Activated naive CD4-positive, alpha-beta T cell (primary cell): ENCODE data around the gene CAB39L.
A peak's percentile ranks its signal among the peaks of the same experiment; 100 is the strongest.

Source experiments
- DNase-seq, 4 experiments: peaks; one replicate each; lab custom pipeline; 2025; lab: John Stamatoyannopoulos, UW

CAB39L gene

DNA sequence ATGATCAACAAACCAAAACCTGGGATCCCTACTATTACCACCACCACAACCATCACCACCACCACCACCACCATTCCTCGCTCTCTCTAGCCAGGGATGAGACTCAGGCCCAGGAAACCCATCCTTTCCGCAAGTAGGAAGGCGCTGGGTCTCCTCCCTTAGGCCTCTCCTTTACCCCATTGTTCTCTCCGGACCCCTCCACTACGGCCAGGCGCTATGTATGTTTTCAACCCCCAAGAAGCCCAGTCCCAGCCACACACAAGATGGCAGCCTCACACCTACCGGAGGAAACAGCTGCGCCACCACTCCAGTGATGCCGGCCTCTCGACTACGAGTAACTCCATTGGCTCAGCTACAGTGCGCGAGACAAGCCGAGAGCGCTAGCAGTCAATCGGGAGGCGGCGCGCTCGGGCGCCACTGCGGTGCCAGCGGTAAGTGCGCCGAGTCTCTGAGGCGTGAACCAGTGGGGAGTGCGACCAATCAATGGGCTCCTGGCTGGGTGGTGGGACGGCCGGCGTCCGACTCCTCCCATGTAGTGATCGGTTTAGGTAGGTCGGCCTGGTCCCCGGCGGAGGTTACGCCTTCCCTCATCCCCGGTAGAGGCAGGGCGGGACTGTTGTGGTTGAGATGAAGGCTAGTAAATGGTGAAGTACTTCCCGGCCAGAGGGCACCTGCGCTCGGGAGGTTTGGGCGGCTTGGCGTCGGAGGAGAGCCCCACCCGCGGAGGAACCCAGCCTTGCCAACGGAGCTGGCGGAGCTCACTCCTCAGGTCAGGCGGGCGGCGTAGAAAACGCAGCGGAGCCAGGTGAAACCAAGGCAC is at the start of gene CAB39L, which contains the start of gene SETDB2:
TSS of gene CAB39L (minus strand) at position 361 of the 820 bp plus-strand sequence. CDS start 61,154 bp downstream, outside the sequence.
TSS of gene SETDB2 (plus strand) at position 571 of the 820 bp plus-strand sequence. CDS start 7,620 bp downstream, outside the sequence.
- peak; percentile 95 to 97 (median 97) for DNase-seq

DNA sequence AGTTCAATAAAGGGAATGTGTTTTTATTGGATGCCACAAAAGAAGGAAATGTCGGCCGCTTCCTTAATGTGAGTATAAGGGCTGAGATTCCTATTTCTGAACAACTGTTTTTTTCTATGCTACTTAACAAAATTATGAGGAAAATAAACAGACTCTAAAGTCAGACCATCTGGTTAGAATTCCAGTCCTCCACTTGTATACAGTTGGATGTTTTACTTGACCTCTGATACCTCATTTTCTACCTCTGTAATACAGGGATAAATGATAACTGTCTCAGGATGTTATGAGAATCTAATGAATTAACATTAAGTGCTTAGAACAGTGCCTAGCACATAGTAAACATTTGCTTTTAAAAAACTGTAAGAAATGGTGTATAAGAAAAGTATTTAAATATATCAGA is 44.7 kb upstream of the CAB39L start:
- DNase-seq: no peak

GRCh38 chr13:49481788-49482187 is 37.9 kb upstream of the CAB39L start:
- no peak for DNase-seq

GRCh38 chr13:49476529-49476928 is 32.7 kb upstream of the CAB39L start:
- DNase-seq: no peak

- DNase-seq: no peak
Measured at GRCh38 chr13:49472186-49472585, 28.3 kb upstream of the CAB39L start.

DNA sequence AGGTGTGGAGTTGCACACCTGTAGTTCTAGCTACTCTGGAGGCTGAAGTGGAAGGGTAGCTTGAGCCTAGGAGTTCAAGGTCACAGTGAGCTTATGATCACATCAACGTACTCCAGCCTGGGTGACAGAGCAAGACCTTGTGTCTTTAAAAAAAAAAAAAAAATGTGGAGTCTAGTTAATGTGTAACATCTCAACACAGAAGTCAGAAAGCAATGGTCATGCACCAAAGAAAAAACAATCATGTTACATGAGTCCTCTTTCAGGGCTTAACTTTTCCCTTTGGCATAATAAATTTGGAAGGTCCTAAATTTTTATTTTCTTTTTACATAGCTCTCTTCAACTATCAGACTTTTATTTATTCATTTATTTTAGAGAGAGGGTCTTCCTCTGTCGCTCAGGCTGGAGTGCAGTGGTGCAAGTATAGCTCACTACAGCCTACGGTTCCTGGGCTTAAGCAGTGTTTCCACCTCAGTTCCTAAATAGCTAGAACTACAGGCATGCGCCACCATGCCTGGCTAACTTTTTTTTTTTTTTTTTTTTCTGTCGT is 22.5 kb upstream of the CAB39L start:
- no peak for DNase-seq

- no peak for DNase-seq
Measured at GRCh38 chr13:49464621-49465325, 20.9 kb upstream of the CAB39L start.

DNA sequence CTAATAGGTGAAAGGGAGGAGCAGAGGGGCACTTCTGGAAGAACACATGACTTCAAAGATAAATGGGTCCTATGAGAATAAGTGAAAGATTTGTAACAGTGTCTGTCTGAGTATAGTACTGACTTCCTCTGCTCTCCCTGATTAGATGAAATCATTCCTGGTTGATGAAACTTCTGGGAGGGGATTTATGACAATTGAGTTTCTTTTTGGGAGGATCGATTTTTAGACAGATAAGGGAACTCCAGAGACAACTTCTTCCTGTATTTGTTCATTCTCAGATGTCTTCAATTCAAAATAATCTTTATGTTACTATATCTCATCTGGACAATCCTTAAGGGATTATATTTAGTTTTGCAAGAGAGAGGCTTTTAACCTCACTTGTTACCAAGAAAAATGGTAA is 20.2 kb upstream of the CAB39L start:
- no peak for DNase-seq

DNA sequence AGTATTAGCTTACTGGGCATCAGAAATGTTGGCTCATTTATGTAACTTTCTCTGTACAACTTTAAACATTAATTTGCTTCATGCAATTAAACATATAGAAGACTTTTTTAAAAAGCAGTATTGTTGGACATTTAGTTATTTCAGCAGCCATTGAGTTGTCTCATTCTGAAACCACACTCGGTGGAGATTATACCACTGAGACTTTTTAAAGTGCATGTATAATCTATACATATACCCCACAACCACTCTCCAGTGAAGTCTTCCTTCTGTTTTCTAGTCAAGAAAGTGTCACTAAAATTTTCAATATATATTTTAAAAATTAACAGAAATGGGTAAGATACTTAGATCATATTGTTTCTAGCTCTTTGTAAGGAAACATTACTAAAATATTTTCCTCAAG is 15.7 kb upstream of the CAB39L start:
- DNase-seq: no peak

- no peak for DNase-seq
Measured at GRCh38 chr13:49457221-49457620, 13.4 kb upstream of the CAB39L start.

- no peak for DNase-seq
Measured at GRCh38 chr13:49456156-49456555, 12.3 kb upstream of the CAB39L start.

DNA sequence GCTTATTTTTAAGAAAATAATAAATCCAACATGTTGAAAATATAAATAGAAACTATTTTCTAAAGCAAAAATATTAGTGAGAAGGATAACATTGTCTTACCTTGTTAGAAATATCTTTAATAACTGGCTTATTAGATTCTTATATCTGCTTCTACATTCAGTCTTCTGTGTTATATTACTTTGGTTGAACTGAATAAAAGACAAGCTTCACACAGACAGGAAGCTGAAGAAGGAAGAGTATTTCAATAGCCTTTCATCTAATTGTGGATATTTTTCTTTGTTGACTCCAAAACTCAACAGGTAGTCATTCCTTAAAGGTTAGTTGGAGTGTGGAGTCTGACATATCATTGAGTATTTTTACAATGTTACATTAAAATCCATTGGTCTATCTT is 11.1 kb upstream of the CAB39L start:
- no peak for DNase-seq

- no peak for DNase-seq
Measured at GRCh38 chr13:49454388-49455006, 10.6 kb upstream of the CAB39L start.

- no peak for DNase-seq
Measured at GRCh38 chr13:49453465-49453864, 9.6 kb upstream of the CAB39L start.

GRCh38 chr13:49452725-49453457 is 9.0 kb upstream of the CAB39L start:
- no peak for DNase-seq

- DNase-seq: no peak
Measured at GRCh38 chr13:49450105-49450819, 6.4 kb upstream of the CAB39L start.

GRCh38 chr13:49448753-49449152 is 4.9 kb upstream of the CAB39L start:
- DNase-seq: no peak

DNA sequence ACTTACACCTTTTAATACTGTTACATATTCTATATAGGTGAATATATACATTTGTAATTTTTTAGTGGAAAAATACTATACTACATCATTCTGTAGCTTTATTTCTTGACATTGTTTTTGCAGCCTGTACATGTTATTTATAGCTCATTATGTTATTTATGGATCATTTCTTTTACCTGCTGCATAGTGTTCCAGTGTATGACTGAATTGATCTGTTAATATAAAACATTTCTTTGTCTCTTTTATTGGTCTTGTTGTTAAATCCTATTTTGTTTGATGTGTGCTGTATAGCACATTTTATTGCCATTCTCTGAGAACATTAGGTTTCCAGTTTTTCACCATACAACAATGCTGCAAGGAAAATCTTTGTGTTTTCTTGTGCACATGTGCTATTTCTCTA is 2.6 kb upstream of the CAB39L start:
- no peak for DNase-seq

- no peak for DNase-seq
Measured at GRCh38 chr13:49444524-49445395, 896 bp upstream of the CAB39L start.

DNA sequence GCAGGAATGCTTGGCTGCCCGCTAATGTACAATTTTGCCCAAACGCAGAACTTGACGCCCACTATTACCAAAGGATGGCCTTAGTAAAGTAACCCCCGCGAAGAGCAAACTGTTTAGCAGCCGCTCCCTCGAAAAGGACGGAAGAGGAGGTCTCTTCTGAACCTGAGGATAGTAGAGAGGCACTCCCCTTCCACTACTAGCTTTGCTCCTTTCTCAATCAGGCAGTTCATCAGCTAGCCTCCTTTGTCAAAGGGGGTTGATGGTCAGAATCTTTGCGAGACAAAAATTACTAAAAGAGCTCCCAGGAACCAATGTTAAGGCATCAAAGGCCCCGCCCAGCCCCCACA is 534 bp downstream of the CAB39L start:
- no peak for DNase-seq
